A673 (cell line): ENCODE results near the gene FAM24A. TPM values are rescaled to one million over a fixed set of nuclear protein-coding genes. Genes with fewer than 3 reads are reported as not detected.
"Not testable (repeated sequence)": the region's sequence is repeated elsewhere in the genome, so short reads cannot be mapped to it uniquely, and the experiment has no call there.

Experiments used
- BruUV-seq: library from RNA; stranded (reverse); fragments of 400-500 nt; replicated peaks from 2 replicates; lab custom pipeline; 2021; lab: Mats Ljungman, UMichigan
- CTCF ChIA-PET: fragments of 300-600 bp; sonication (Branson Sonifier 250); formaldehyde crosslinking; loops from one replicate; lab custom pipeline; 2022; ENCODE audit warnings: antibody characterized with exemption; lab: Charles Lee
- POLR2A ChIA-PET: fragments of 300-600 bp; sonication (Branson Sonifier 250); formaldehyde crosslinking; loops from one replicate; lab custom pipeline; 2022; ENCODE audit warnings: antibody characterized with exemption; ENCODE audit not compliant: low non-redundant PET; lab: Charles Lee
- DNase-seq: peaks from one replicate; pipeline ENCODE4 v3.0.0-alpha.2; 2015; ENCODE audit warnings: low spot score
- H3K27ac ChIP-seq: fragments of 200-600 bp; sonication (generic); 2 replicates; pipeline ENCODE4 v1.5.1; 2016; ENCODE audit warnings: mixed run types, low read depth, mild to moderate bottlenecking, mixed read lengths, antibody characterized with exemption, low read length; ENCODE audit not compliant: poor library complexity, severe bottlenecking
- H3K27me3 ChIP-seq: fragments of 200-600 bp; sonication (generic); replicated peaks from 2 replicates; pipeline ENCODE4 v1.6.1; 2017; ENCODE audit warnings: mixed run types, low read depth, mild to moderate bottlenecking, mixed read lengths, antibody characterized with exemption, low read length; ENCODE audit not compliant: insufficient read depth, poor library complexity
- H3K36me3 ChIP-seq: fragments of 200-600 bp; sonication (generic); 2 replicates; pipeline ENCODE4 v1.6.1; 2016; ENCODE audit warnings: mixed run types, mild to moderate bottlenecking, mixed read lengths, antibody characterized with exemption, low read length; ENCODE audit not compliant: insufficient read depth, poor library complexity, severe bottlenecking
- H3K4me1 ChIP-seq: fragments of 200-600 bp; sonication (generic); 2 replicates; pipeline ENCODE4 v1.6.1; 2017; ENCODE audit warnings: mixed run types, mild to moderate bottlenecking, mixed read lengths, antibody characterized with exemption, low read length; ENCODE audit not compliant: insufficient read depth, poor library complexity, severe bottlenecking
- H3K4me3 ChIP-seq: fragments of 200-600 bp; sonication (generic); 2 replicates; pipeline ENCODE4 v1.5.1; 2016; ENCODE audit warnings: low read depth, mixed run types, mild to moderate bottlenecking, mixed read lengths, low read length; ENCODE audit not compliant: poor library complexity, severe bottlenecking
- H3K9me3 ChIP-seq: fragments of 200-600 bp; sonication (generic); 2 replicates; pipeline ENCODE4 v1.6.1; 2016; ENCODE audit warnings: mixed run types, low read depth, mild to moderate bottlenecking, mixed read lengths, antibody characterized with exemption, low read length; ENCODE audit not compliant: poor library complexity, severe bottlenecking
- CTCF ChIP-seq: fragments of 300-800, 200-600 bp; sonication (generic); conservative IDR thresholded peaks from 2 replicates; pipeline ENCODE4 v1.5.1; 2017; ENCODE audit warnings: low read depth, mild to moderate bottlenecking, antibody characterized with exemption, low read length, moderate library complexity, mixed read lengths
- EZH2 ChIP-seq: fragments of 200-600 bp; sonication (generic); IDR thresholded peaks from 2 replicates; pipeline ENCODE4 v1.6.1; 2017; ENCODE audit warnings: borderline replicate concordance, low read depth, mild to moderate bottlenecking, mixed read lengths, antibody characterized with exemption, low read length; ENCODE audit not compliant: poor library complexity, severe bottlenecking
- intact Hi-C: fragments of 100-400 bp; cut with micrococcal nuclease; formaldehyde crosslinking; loops from one replicate; pipeline ENCODE4 v1.10.0; 2022; ENCODE audit not compliant: unreplicated experiment
- total RNA-seq: library from RNA; stranded (reverse); gene quantifications from 2 replicates; pipeline ENCODE4 v1.2.3, GENCODE V29; 2021

FAM24A gene
- total RNA-seq, 1 experiment from 2014 or later: not detected

- H3K9me3 ChIP-seq: no peaks in the 10 kb centered on the region
- ChIA-PET POLR2A (no interaction called here), CTCF (no interaction called here)
- H3K27ac ChIP-seq: no peak overlapping the region
- BruUV-seq: no TSS peak
- no peaks in the 10 kb centered on the region for H3K27me3 ChIP-seq
- H3K4me1 ChIP-seq: no peaks in the 10 kb centered on the region
- intact Hi-C loops: loop anchor here (1.0 kb wide), 1 partner anchor 43 kb away; no protein-coding TSS in a partner anchor
- no peaks in the 10 kb centered on the region for H3K36me3 ChIP-seq
- no peak overlapping the region for H3K4me3 ChIP-seq
- DNase-seq: no peak
- no peak for TF ChIP-seq EZH2
- no peak for TF ChIP-seq CTCF
Observed at GRCh38 chr10:122884166-122884565, 26.2 kb upstream of the FAM24A start.

GRCh38 chr10:122894261-122894944, 16.0 kb upstream of the FAM24A start:
- Histone ChIP-seq H3K4me3 (no peak overlapping the region), H3K36me3 (no peaks in the 10 kb centered on the region), H3K27ac (no peak overlapping the region), H3K27me3 (peaks cover 28% of the 10 kb centered on the region), H3K4me1 (no peaks in the 10 kb centered on the region), H3K9me3 (no peaks in the 10 kb centered on the region)
- POLR2A ChIA-PET: interaction anchor here (0.7 kb wide), 1 partner anchor 1341 kb away, joined by 3 read pairs; no protein-coding TSS in a partner anchor
- no peak for TF ChIP-seq CTCF
- no peak for TF ChIP-seq EZH2
- no TSS peak for BruUV-seq
- no peak for DNase-seq
- CTCF ChIA-PET: no interaction called here
- intact Hi-C loops: no loop called here

GRCh38 chr10:122903861-122904260, 6.5 kb upstream of the FAM24A start:
- H3K4me1 ChIP-seq, H3K9me3 ChIP-seq, H3K4me3 ChIP-seq, CTCF ChIA-PET, H3K36me3 ChIP-seq, DNase-seq, intact Hi-C loops, H3K27ac ChIP-seq, BruUV-seq, POLR2A ChIA-PET: not testable (repeated sequence)
- peaks cover 18% of the 10 kb centered on the region for H3K27me3 ChIP-seq
